H9 (cell line): Measurements from ENCODE around the gene ZFR2. TPM values are rescaled to one million over a fixed set of nuclear protein-coding genes. Genes with fewer than 3 reads are reported as not detected.

ENCODE experiments used
- DNase-seq: peaks from one replicate; pipeline ENCODE4 v3.0.0-alpha.2; 2017
- H2AFZ ChIP-seq: one replicate; pipeline ENCODE4 v1.6.1; 2013; ENCODE audit warnings: mild to moderate bottlenecking, low read length, control low read depth, moderate library complexity
- H2AK5ac ChIP-seq: 2 replicates; pipeline ENCODE4 v1.6.1; 2013; ENCODE audit warnings: low read length, control low read depth, mixed read lengths; ENCODE audit not compliant: insufficient read length
- H2BK120ac ChIP-seq: one replicate; pipeline ENCODE4 v1.6.1; 2013; ENCODE audit warnings: low read depth, mild to moderate bottlenecking, low read length, control low read depth, inconsistent platforms; ENCODE audit not compliant: poor library complexity, severe bottlenecking
- H2BK12ac ChIP-seq: 2 replicates; pipeline ENCODE4 v1.6.1; 2013; ENCODE audit warnings: low read length, control low read depth, mixed read lengths, low read depth; ENCODE audit not compliant: insufficient read length
- H2BK15ac ChIP-seq: 2 replicates; pipeline ENCODE4 v1.6.1; 2013; ENCODE audit warnings: low read depth, low read length, control low read depth
- H2BK20ac ChIP-seq: one replicate; pipeline ENCODE4 v1.6.1; 2013; ENCODE audit warnings: low read depth, mild to moderate bottlenecking, low read length, control low read depth, inconsistent platforms; ENCODE audit not compliant: poor library complexity, severe bottlenecking
- H2BK5ac ChIP-seq: 2 replicates; pipeline ENCODE4 v1.6.1; 2013; ENCODE audit warnings: low read length, control low read depth, mixed read lengths; ENCODE audit not compliant: insufficient read length
- H3K14ac ChIP-seq: 2 replicates; pipeline ENCODE4 v1.6.1; 2013; ENCODE audit warnings: low read length, control low read depth; ENCODE audit not compliant: insufficient read depth
- H3K18ac ChIP-seq: 2 replicates; pipeline ENCODE4 v1.6.1; 2013; ENCODE audit warnings: low read depth, mild to moderate bottlenecking, mixed read lengths, low read length, control low read depth; ENCODE audit not compliant: insufficient read length
- H3K23ac ChIP-seq: 2 replicates; pipeline ENCODE4 v1.6.1; 2013; ENCODE audit warnings: low read length, control low read depth, mixed read lengths, low read depth; ENCODE audit not compliant: insufficient read length
- H3K23me2 ChIP-seq: 2 replicates; pipeline ENCODE4 v1.6.1; 2013; ENCODE audit warnings: low read depth, mild to moderate bottlenecking, mixed read lengths, low read length, control low read depth; ENCODE audit not compliant: insufficient read length, poor library complexity, severe bottlenecking
- H3K27ac ChIP-seq: 2 replicates; pipeline ENCODE4 v1.5.1; 2013; ENCODE audit warnings: low read length, control low read depth, mixed read lengths, low read depth; ENCODE audit not compliant: insufficient read length
- H3K27me3 ChIP-seq: 2 replicates; pipeline ENCODE4 v1.6.1; 2013; ENCODE audit warnings: low read length, control low read depth, inconsistent platforms; ENCODE audit not compliant: insufficient read depth
- H3K4ac ChIP-seq: 2 replicates; pipeline ENCODE4 v1.6.1; 2013; ENCODE audit warnings: low read depth, mild to moderate bottlenecking, control low read depth, inconsistent platforms, low read length, moderate library complexity
- H3K4me1 ChIP-seq: 2 replicates; pipeline ENCODE4 v1.6.1; 2013; ENCODE audit warnings: low read length, control low read depth, inconsistent platforms; ENCODE audit not compliant: insufficient read depth
- H3K4me2 ChIP-seq: 2 replicates; pipeline ENCODE4 v1.6.1; 2013; ENCODE audit warnings: low read length, control low read depth, mixed read lengths; ENCODE audit not compliant: insufficient read length, insufficient read depth
- H3K56ac ChIP-seq: 2 replicates; pipeline ENCODE4 v1.6.1; 2013; ENCODE audit warnings: low read depth, mild to moderate bottlenecking, mixed read lengths, low read length, control low read depth; ENCODE audit not compliant: insufficient read length
- H3K79me1 ChIP-seq: 2 replicates; pipeline ENCODE4 v1.6.1; 2013; ENCODE audit warnings: low read depth, mild to moderate bottlenecking, moderate library complexity, low read length, control low read depth, inconsistent platforms; ENCODE audit not compliant: insufficient read depth, poor library complexity, severe bottlenecking
- H3K79me2 ChIP-seq: 2 replicates; pipeline ENCODE4 v1.6.1; 2013; ENCODE audit warnings: low read length, control low read depth, inconsistent platforms; ENCODE audit not compliant: insufficient read depth
- H3K9ac ChIP-seq: 2 replicates; pipeline ENCODE4 v1.6.1; 2013; ENCODE audit warnings: low read length, control low read depth, mixed read lengths; ENCODE audit not compliant: insufficient read length; ENCODE audit errors: extremely low read depth
- H3K9me3 ChIP-seq: one replicate; pipeline ENCODE4 v1.6.1; 2013; ENCODE audit warnings: low read depth, low read length, inconsistent platforms; ENCODE audit not compliant: control insufficient read depth
- H3T11ph ChIP-seq: one replicate; pipeline ENCODE4 v1.6.1; 2013; ENCODE audit warnings: mild to moderate bottlenecking, low read length, control low read depth, inconsistent platforms
- H4K20me1 ChIP-seq: one replicate; pipeline ENCODE4 v1.6.1; 2013; ENCODE audit not compliant: control insufficient read depth, insufficient read length, insufficient read depth
- H4K5ac ChIP-seq: 2 replicates; pipeline ENCODE4 v1.6.1; 2013; ENCODE audit warnings: low read depth, mild to moderate bottlenecking, mixed read lengths, low read length, control low read depth; ENCODE audit not compliant: insufficient read length
- H4K8ac ChIP-seq: replicated peaks from 2 replicates; pipeline ENCODE4 v1.6.1; 2013; ENCODE audit warnings: low read length, control low read depth, mixed read lengths, low read depth; ENCODE audit not compliant: insufficient read length
- H4K91ac ChIP-seq: 2 replicates; pipeline ENCODE4 v1.6.1; 2013; ENCODE audit warnings: low read depth, mild to moderate bottlenecking, moderate library complexity, mixed read lengths, low read length, control low read depth; ENCODE audit not compliant: insufficient read length
- H3K27ac Mint-ChIP-seq, 3 experiments: 2 replicates in 2 of 3; 3 replicates in 1 of 3; pipeline ENCODE4 v1.8.0; 2020 to 2021; ENCODE audit warnings: mixed read lengths in 3 of 3, mild to moderate bottlenecking in 1 of 3, moderate library complexity in 1 of 3
- H3K27me3 Mint-ChIP-seq: 2 replicates; pipeline ENCODE4 v1.8.0; 2021; ENCODE audit warnings: low read depth, mild to moderate bottlenecking, moderate library complexity, mixed read lengths
- H3K36me3 Mint-ChIP-seq, 3 experiments: 2 replicates in 2 of 3; 3 replicates in 1 of 3; pipeline ENCODE4 v1.8.0; 2020 to 2021; ENCODE audit warnings: low read depth in 3 of 3, mixed read lengths in 3 of 3; ENCODE audit not compliant: insufficient read depth in 1 of 3
- H3K4me1 Mint-ChIP-seq, 2 experiments: 2 replicates each; pipeline ENCODE4 v1.8.0; 2020; ENCODE audit warnings: mixed read lengths in 2 of 2
- H3K4me3 Mint-ChIP-seq, 2 experiments: 2 replicates in 1 of 2; 3 replicates in 1 of 2; pipeline ENCODE4 v1.8.0; 2020 to 2021; ENCODE audit warnings: mild to moderate bottlenecking in 2 of 2, mixed read lengths in 2 of 2, moderate library complexity in 1 of 2
- H3K9me3 Mint-ChIP-seq, 2 experiments: 2 replicates in 1 of 2; 3 replicates in 1 of 2; pipeline ENCODE4 v1.8.0; 2020; ENCODE audit warnings: mild to moderate bottlenecking in 2 of 2, mixed read lengths in 2 of 2, moderate library complexity in 1 of 2
- CTCF ChIP-seq: fragments of 200-600 bp; sonication (generic); conservative IDR thresholded peaks from 3 replicates; pipeline ENCODE4 v1.8.0; 2021; ENCODE audit warnings: antibody characterized with exemption, mild to moderate bottlenecking
- WGBS: extraction: QIAGEN DNeasy Blood & Tissue Kit; methylation state at CpG from one replicate; pipeline ENCODE4 v1.1.7; 2013; ENCODE audit warnings: missing lambda C conversion rate, low lambda C conversion rate, mixed read lengths; ENCODE audit not compliant: insufficient read length; ENCODE audit errors: extremely low coverage; 5-methylcytosine and 5-hydroxymethylcytosine counted together
- total RNA-seq: library from RNA; stranded (reverse); gene quantifications from 2 replicates; pipeline ENCODE4 v1.2.1, GENCODE V29; 2021

Gene ZFR2
- total RNA-seq, 1 experiment from 2014 or later, result 18.3 TPM

- no CpG with 5 or more reads among the region's 6 CpGs for WGBS
- Histone ChIP-seq H3K14ac (no peak overlapping the region), H2BK5ac (no peak overlapping the region), H2BK20ac (no peak overlapping the region), H3K79me1 (no peaks in the 10 kb centered on the region), H4K91ac (no peak overlapping the region), H3K27me3 (no peaks in the 10 kb centered on the region), H3K27ac (no peak overlapping the region), H3K23me2 (no peaks in the 10 kb centered on the region), H3K9me3 (no peaks in the 10 kb centered on the region), H3K56ac (no peak overlapping the region), H4K20me1 (no peaks in the 10 kb centered on the region), H2AK5ac (no peak overlapping the region), H2BK15ac (no peak overlapping the region), H3K9ac (no peak overlapping the region), H3K4me2 (no peak overlapping the region), H2BK120ac (no peak overlapping the region), H2BK12ac (no peak overlapping the region), H3K23ac (no peak overlapping the region), H2AFZ (no peak overlapping the region), H4K5ac (no peak overlapping the region), H3K18ac (no peak overlapping the region), H3K4ac (no peak overlapping the region), H4K8ac (no peak overlapping the region), H3K4me1 (no peaks in the 10 kb centered on the region), H3K79me2 (no peaks in the 10 kb centered on the region), H3T11ph (no peak overlapping the region)
- Mint-ChIP-seq H3K27me3 (peaks cover 13% of the 10 kb centered on the region), H3K9me3 (peaks cover 13 to 14% of the 10 kb centered on the region in 2 experiments; a peak in 4 of 5 replicates), H3K4me1 (no peaks in the 10 kb centered on the region), H3K27ac (no peak overlapping the region), H3K36me3 (peaks cover 0 to 4% (median 4%) of the 10 kb centered on the region in 3 experiments; a peak in 3 of 7 replicates), H3K4me3 (no peak overlapping the region)
- no peak for DNase-seq
- TF ChIP-seq CTCF, result no peak
Observed at GRCh38 chr19:3836887-3837286, 32.0 kb downstream of the ZFR2 start.
